Tibial artery (tissue), 4 donors: ENCODE results near the gene DNAL4.

Experiments
- DNase-seq, 2 donors: peaks; one replicate each; pipeline ENCODE4 v3.0.0-alpha.2; 2019
- H3K27ac ChIP-seq, 2 donors: fragments of 200-600 bp; sonication (generic) in 1 of 2; 1 replicate in 1 of 2; 2 replicates in 1 of 2; pipeline ENCODE4 v1.5.1; 2018 to 2019; ENCODE audit warnings: mild to moderate bottlenecking in 1 of 2
- H3K27me3 ChIP-seq, 2 donors: fragments of 200-600 bp; sonication (generic) in 1 of 2; one replicate each; pipeline versions ENCODE4 v1.5.1 to v1.6.0; 2016 to 2019
- H3K36me3 ChIP-seq, 3 donors: fragments of 200-600 bp; sonication (generic) in 2 of 3; one replicate each; pipeline ENCODE4 v1.5.1; 2016 to 2019; ENCODE audit warnings: mild to moderate bottlenecking in 2 of 3
- H3K4me1 ChIP-seq, 4 donors: fragments of 200-600 bp; sonication (generic) in 2 of 4; 1 replicate in 3 of 4; 2 replicates in 1 of 4; pipeline ENCODE4 v1.5.1; 2016 to 2019
- H3K4me3 ChIP-seq, 2 donors: fragments of 200-600 bp; sonication (generic) in 1 of 2; 1 replicate in 1 of 2; 2 replicates in 1 of 2; pipeline ENCODE4 v1.5.1; 2018 to 2019; ENCODE audit warnings: mild to moderate bottlenecking in 2 of 2
- H3K9me3 ChIP-seq, 3 donors: fragments of 200-600 bp; sonication (generic) in 1 of 3; one replicate each; pipeline ENCODE4 v1.5.1; 2016 to 2019
- intact Hi-C: fragments of 100-400 bp; cut with DNase I; formaldehyde crosslinking; loops from one replicate; pipeline ENCODE4 v1.15.0; 2023; ENCODE audit warnings: low total_unique reads
- TF ChIP-seq, protein P1 (sequence below), 2 experiments: fragments of 200-600 bp in 1 of 2; fragments of 450-650 bp in 1 of 2; IDR thresholded peaks; one replicate each; pipeline ENCODE4 v1.5.1; 2017 to 2019; ENCODE audit warnings: antibody characterized with exemption in 2 of 2, mild to moderate bottlenecking in 1 of 2, moderate library complexity in 1 of 2

Gene DNAL4

DNA sequence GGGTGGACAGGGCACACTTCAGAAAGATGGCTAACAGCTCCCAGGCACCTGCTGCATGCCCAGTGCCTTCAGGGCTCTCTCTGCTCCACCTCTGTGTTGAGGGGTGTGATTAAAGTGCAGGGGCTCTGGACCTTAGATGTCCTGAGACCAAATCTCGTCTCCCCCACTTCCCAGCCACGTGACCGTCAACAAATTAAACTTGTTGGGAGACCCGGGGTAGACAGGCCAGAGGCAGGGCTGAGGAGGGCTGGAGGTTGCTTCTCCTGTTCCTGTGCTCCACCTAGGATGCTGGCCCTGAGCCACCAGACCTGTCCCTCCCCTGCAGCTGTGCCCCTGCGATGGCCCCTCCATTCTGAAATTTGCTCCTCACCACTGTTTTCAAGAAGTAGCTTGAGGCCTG is 32.9 kb upstream of the DNAL4 start:
- Histone ChIP-seq H3K4me3 (no peak overlapping the region), H3K9me3 (no peaks in the 10 kb centered on the region), H3K27me3 (no peaks in the 10 kb centered on the region), H3K36me3 (peaks cover 0 to 27% (median 3%) of the 10 kb centered on the region in 3 donors), H3K27ac (no peak overlapping the region), H3K4me1 (no peaks in the 10 kb centered on the region)
- intact Hi-C loops: no loop called here
- no peak for DNase-seq
- TF ChIP-seq, protein P1, sequence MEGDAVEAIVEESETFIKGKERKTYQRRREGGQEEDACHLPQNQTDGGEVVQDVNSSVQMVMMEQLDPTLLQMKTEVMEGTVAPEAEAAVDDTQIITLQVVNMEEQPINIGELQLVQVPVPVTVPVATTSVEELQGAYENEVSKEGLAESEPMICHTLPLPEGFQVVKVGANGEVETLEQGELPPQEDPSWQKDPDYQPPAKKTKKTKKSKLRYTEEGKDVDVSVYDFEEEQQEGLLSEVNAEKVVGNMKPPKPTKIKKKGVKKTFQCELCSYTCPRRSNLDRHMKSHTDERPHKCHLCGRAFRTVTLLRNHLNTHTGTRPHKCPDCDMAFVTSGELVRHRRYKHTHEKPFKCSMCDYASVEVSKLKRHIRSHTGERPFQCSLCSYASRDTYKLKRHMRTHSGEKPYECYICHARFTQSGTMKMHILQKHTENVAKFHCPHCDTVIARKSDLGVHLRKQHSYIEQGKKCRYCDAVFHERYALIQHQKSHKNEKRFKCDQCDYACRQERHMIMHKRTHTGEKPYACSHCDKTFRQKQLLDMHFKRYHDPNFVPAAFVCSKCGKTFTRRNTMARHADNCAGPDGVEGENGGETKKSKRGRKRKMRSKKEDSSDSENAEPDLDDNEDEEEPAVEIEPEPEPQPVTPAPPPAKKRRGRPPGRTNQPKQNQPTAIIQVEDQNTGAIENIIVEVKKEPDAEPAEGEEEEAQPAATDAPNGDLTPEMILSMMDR (IDR thresholded peaks at IDR 0.05): no peak

DNA sequence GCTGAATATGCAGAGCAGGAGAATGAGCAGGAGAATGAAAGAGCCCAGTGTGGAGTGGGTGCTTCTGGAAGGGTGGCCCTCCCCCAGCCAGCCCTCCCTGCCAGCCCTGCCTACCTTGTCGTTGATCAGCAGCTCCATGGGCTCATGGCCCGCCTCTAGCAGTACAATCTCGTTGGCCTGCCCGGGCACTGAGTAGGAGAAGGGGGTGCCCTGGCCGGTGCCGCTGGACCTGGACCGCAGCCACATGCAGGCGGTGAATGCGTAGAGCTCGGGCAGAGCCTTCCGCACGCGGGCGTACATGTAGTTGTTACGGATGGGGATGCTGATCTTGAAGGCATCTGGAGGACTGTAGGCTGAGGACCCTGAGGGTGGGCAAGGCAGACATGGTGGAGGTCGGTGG is 32.4 kb upstream of the DNAL4 start:
- Histone ChIP-seq H3K4me3 (no peak overlapping the region), H3K27me3 (no peaks in the 10 kb centered on the region), H3K36me3 (peaks cover 3 to 31% (median 4%) of the 10 kb centered on the region in 3 donors), H3K27ac (no peak overlapping the region), H3K9me3 (no peaks in the 10 kb centered on the region), H3K4me1 (no peaks in the 10 kb centered on the region)
- intact Hi-C loops: no loop called here
- no peak for DNase-seq
- TF ChIP-seq, protein P1 (IDR thresholded peaks at IDR 0.05): no peak

DNA sequence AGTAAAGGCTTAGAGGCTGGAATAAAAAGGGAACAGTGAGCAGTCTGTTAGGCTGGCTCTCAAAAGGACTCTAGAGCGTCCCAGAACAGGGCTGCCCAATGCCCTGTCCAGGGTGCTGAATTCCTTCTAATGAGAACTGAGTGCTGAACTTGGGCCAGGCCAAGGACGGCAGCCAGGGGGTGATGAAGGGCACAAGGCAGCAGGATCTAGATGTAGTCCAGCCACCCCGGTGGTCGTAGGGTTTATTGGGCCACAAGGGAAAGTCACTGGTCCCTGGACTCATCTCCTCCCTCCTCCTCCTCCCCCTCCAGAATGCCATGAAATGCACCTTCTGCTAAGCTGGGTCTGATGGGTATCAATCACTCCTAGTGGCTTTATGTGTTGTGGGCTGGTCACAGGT is 30.6 kb upstream of the DNAL4 start:
- H3K27me3 ChIP-seq: no peaks in the 10 kb centered on the region
- DNase-seq: no peak
- H3K9me3 ChIP-seq: no peaks in the 10 kb centered on the region
- H3K4me3 ChIP-seq: no peak overlapping the region
- no peak overlapping the region for H3K27ac ChIP-seq
- H3K4me1 ChIP-seq: no peaks in the 10 kb centered on the region
- TF ChIP-seq, protein P1 (IDR thresholded peaks at IDR 0.05): no peak
- intact Hi-C loops: no loop called here
- H3K36me3 ChIP-seq: peaks cover 3 to 45% (median 4%) of the 10 kb centered on the region in 3 donors

DNA sequence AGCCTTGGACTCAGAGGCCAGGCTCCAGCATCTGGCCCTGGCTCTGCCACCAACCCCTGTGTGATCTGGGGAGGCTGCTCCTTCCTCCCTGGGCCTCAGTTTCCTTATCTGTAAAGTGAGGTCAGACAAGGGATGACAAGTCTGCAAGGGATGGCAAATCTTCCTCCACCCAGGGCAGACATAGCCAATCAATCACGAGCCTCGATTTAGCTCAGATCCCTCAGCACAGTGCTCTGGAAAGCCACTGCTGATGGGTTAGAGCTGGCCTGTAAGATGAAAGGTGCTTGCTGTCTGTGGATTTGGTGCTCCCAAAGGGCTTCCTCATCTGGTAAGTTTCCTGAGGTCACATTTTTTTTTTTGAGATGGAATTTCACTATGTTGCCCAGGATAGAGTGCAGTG is 29.7 kb upstream of the DNAL4 start:
- H3K4me3 ChIP-seq: no peak overlapping the region
- H3K27me3 ChIP-seq: no peaks in the 10 kb centered on the region
- intact Hi-C loops: no loop called here
- no peak for DNase-seq
- TF ChIP-seq, protein P1 (IDR thresholded peaks at IDR 0.05): no peak
- peaks cover 3 to 49% (median 4%) of the 10 kb centered on the region in 3 donors for H3K36me3 ChIP-seq
- no peaks in the 10 kb centered on the region for H3K4me1 ChIP-seq
- no peaks in the 10 kb centered on the region for H3K9me3 ChIP-seq
- H3K27ac ChIP-seq: no peak overlapping the region

DNA sequence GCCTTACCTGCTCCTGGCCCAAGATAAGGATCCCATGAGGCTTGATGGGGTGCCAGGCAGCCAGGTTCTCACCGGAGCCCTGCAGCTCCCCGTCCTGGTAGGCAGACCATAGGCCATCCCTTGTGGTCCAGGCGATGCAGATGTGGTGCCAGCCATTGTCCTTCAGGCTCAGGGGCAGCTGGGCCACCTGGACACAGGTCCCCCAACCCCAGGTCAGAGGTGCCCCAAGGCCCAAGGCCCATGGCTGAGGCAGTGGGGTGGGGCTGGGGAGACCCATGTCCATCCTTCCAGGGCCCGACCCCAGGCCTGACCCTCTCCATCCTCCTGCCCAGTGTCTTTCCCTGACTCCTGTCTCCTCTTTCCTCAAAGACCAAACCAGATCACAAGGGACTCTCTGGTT is 29.1 kb upstream of the DNAL4 start:
- Histone ChIP-seq H3K4me1 (no peaks in the 10 kb centered on the region), H3K27me3 (no peaks in the 10 kb centered on the region), H3K27ac (no peak overlapping the region), H3K9me3 (no peaks in the 10 kb centered on the region), H3K36me3 (peaks cover 3 to 50% (median 4%) of the 10 kb centered on the region in 3 donors), H3K4me3 (no peak overlapping the region)
- intact Hi-C loops: no loop called here
- TF ChIP-seq, protein P1 (IDR thresholded peaks at IDR 0.05): no peak
- no peak for DNase-seq

DNA sequence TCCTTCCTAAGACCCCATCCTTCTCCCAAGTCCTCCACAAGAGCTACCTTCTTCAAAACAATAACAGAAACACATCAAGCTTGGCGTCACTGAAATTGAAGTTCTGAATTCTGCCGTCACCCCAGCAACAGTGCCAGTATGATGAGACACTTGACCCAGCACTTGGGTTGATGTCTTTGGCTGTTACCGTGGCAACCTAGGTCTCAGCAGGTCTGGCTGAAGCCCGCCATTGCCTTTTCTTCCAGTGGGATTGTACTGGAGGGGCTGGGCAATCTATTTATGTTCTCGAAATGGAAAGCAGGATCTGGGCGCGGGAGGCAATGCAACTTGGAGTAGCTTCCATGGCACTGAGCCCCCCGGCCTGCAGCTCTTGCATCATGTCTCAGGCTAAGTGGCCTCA is 26.1 kb upstream of the DNAL4 start:
- Histone ChIP-seq H3K36me3 (peaks cover 0 to 39% (median 4%) of the 10 kb centered on the region in 3 donors), H3K4me1 (no peaks in the 10 kb centered on the region), H3K27me3 (no peaks in the 10 kb centered on the region), H3K4me3 (no peak overlapping the region), H3K9me3 (no peaks in the 10 kb centered on the region), H3K27ac (no peak overlapping the region)
- intact Hi-C loops: no loop called here
- TF ChIP-seq, protein P1 (IDR thresholded peaks at IDR 0.05): no peak
- DNase-seq: no peak
